Liver (tissue), 3 donors: ENCODE data around the gene ARID4B.

ENCODE experiments used
- JUND ChIP-seq, 2 donors: IDR thresholded peaks; 2 replicates each; pipeline ENCODE4 v1.6.1; 2016; ENCODE audit warnings: antibody characterized with exemption in 2 of 2
- TAF1 ChIP-seq: conservative IDR thresholded peaks from 2 replicates; pipeline ENCODE4 v1.6.1; 2016; ENCODE audit warnings: antibody characterized with exemption, mild to moderate bottlenecking
- TF ChIP-seq, protein P1 (sequence below): fragments of 150-350 bp; IDR thresholded peaks from 2 replicates; pipeline ENCODE4 v1.5.1; 2017; ENCODE audit warnings: improper control_type of control experiment, low read depth, low read length; ENCODE audit not compliant: missing input control
- TF ChIP-seq, protein P2 (sequence below): IDR thresholded peaks from 2 replicates; pipeline ENCODE4 v1.6.1; 2016; ENCODE audit warnings: antibody characterized with exemption
- TF ChIP-seq, protein P3 (sequence below): IDR thresholded peaks from 2 replicates; pipeline ENCODE4 v1.6.1; 2016; ENCODE audit warnings: antibody characterized with exemption
- donor health status: healthy.
- donor health status: healthy.

DNA sequence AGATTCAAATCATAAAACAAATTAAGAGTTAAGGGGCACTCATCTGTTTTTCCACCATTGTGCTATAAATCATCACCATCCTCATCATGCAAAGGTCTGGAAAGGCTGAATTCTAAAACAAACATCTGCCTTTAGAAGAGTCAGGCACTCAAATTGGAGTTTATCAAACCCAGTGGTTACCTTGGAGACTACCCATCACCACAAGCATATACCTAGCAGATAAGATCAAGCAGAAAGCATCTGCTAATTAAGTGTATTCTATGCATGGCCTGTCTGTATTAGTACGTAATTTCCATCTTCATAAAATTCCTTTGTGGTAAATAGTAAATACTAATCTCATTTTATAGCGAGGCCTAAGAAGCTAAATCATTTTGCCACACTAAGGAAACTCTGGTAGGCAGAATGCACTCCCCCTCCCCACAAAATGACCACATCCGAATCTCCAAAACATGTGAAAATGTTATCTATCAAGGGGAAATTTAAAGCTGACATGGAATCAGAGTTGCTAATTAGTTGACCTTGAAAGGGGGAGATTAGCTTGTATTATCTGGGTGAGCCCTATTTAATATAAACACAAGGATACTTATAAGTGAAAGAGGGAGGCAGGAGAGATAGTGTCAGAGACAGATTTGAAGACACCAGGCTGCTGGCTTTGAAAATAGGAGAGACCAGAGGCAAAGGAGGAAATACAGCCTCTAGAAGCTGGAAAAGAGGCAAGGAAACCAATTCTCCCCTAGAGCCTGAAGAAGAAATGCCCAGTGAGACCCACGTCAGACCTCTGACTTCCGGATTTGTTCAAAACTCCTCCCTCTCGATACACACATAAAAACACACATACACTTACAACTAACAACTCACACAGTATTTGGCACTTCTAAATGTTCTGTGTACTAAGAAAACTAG, 23.2 kb downstream of the ARID4B start:
- TF ChIP-seq, protein P1, sequence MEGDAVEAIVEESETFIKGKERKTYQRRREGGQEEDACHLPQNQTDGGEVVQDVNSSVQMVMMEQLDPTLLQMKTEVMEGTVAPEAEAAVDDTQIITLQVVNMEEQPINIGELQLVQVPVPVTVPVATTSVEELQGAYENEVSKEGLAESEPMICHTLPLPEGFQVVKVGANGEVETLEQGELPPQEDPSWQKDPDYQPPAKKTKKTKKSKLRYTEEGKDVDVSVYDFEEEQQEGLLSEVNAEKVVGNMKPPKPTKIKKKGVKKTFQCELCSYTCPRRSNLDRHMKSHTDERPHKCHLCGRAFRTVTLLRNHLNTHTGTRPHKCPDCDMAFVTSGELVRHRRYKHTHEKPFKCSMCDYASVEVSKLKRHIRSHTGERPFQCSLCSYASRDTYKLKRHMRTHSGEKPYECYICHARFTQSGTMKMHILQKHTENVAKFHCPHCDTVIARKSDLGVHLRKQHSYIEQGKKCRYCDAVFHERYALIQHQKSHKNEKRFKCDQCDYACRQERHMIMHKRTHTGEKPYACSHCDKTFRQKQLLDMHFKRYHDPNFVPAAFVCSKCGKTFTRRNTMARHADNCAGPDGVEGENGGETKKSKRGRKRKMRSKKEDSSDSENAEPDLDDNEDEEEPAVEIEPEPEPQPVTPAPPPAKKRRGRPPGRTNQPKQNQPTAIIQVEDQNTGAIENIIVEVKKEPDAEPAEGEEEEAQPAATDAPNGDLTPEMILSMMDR: no peak
- TF ChIP-seq, protein P2, sequence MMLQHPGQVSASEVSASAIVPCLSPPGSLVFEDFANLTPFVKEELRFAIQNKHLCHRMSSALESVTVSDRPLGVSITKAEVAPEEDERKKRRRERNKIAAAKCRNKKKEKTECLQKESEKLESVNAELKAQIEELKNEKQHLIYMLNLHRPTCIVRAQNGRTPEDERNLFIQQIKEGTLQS: no peak
- TF ChIP-seq, protein P3, sequence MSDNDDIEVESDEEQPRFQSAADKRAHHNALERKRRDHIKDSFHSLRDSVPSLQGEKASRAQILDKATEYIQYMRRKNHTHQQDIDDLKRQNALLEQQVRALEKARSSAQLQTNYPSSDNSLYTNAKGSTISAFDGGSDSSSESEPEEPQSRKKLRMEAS: no peak
- TF ChIP-seq JUND (IDR thresholded peaks at IDR 0.05): no peak
- TF ChIP-seq TAF1: no peak
